Activated T-helper 1 cell treated with anti-CD3 and anti-CD28 coated beads, Interleukin-2, amount 50 U/mL, for 16 hours (primary cell): ENCODE data around the gene MTMR11.
A peak's percentile ranks its signal among the peaks of the same experiment; 100 is the strongest.
"Not testable (repeated sequence)": the region's sequence is repeated elsewhere in the genome, so short reads cannot be mapped to it uniquely, and the experiment has no call there.

Experiments used
- DNase-seq, 2 donors: peaks; one replicate each; pipeline ENCODE4 v3.0.0-alpha.2; 2020; ENCODE audit warnings: low read depth in 1 of 2, low spot score in 1 of 2

The MTMR11 gene

GRCh38 chr1:149903836-149904491 lies 32.7 kb downstream of the MTMR11 start:
- no peak for DNase-seq

GRCh38 chr1:149899460-149900284 lies 37.0 kb downstream of the MTMR11 start, which contains the start of gene BOLA1:
TSS of gene BOLA1 (plus strand) at chr1:149899568. CDS start at chr1:149900060, 492 bp downstream.
- peak; percentile 49 to 67 for DNase-seq

GRCh38 chr1:149896575-149896974 lies 40.1 kb downstream of the MTMR11 start:
- no peak for DNase-seq

- no peak for DNase-seq
Observed at GRCh38 chr1:149888999-149889289, 47.7 kb downstream of the MTMR11 start.

- DNase-seq, result peak; percentile 23 to 47
Observed at GRCh38 chr1:149888247-149888998, 48.3 kb downstream of the MTMR11 start.

GRCh38 chr1:149887456-149888246 lies 49.0 kb downstream of the MTMR11 start:
- peak; percentile 32 to 57 for DNase-seq

- DNase-seq, result not testable (repeated sequence)
Observed at GRCh38 chr1:149887196-149887455, 49.6 kb downstream of the MTMR11 start.

- DNase-seq, result peak; percentile 56 to 73
Observed at GRCh38 chr1:149886396-149887195, 50.1 kb downstream of the MTMR11 start.

GRCh38 chr1:149886121-149886395 lies 50.6 kb downstream of the MTMR11 start:
- not testable (repeated sequence) for DNase-seq

- peak; percentile 21 to 44 for DNase-seq
Observed at GRCh38 chr1:149885339-149886120, 51.1 kb downstream of the MTMR11 start.

- no peak for DNase-seq
Observed at GRCh38 chr1:149884433-149885338, 52.0 kb downstream of the MTMR11 start.

GRCh38 chr1:149883598-149884247 lies 53.0 kb downstream of the MTMR11 start:
- DNase-seq, result no peak

- DNase-seq, result no peak
Observed at GRCh38 chr1:149881876-149882275, 54.8 kb downstream of the MTMR11 start.

- no peak for DNase-seq
Observed at GRCh38 chr1:149879556-149879955, 57.1 kb downstream of the MTMR11 start.
